Type B pancreatic cell (in vitro differentiated cells): Measurements from ENCODE around the gene ASTN1. TPM values are rescaled to one million over a fixed set of nuclear protein-coding genes. Genes with fewer than 3 reads are reported as not detected.

Source experiments
- DNase-seq: peaks from one replicate; pipeline ENCODE4 v3.0.0; 2021; ENCODE audit warnings: mixed read lengths; ENCODE audit not compliant: unreplicated experiment; ENCODE audit errors: extremely low spot score
- H3K27ac Mint-ChIP-seq: 2 replicates; pipeline ENCODE4 v1.8.0; 2021; ENCODE audit warnings: mild to moderate bottlenecking, mixed read lengths
- H3K27me3 Mint-ChIP-seq: 2 replicates; pipeline ENCODE4 v1.8.0; 2021; ENCODE audit warnings: mixed read lengths
- H3K36me3 Mint-ChIP-seq: 2 replicates; pipeline ENCODE4 v1.8.0; 2021; ENCODE audit warnings: mixed read lengths
- H3K4me1 Mint-ChIP-seq: one replicate; pipeline ENCODE4 v1.8.0; 2021; ENCODE audit warnings: mixed read lengths; ENCODE audit not compliant: unreplicated experiment
- H3K4me3 Mint-ChIP-seq: 2 replicates; pipeline ENCODE4 v1.8.0; 2021; ENCODE audit warnings: mild to moderate bottlenecking, mixed read lengths
- H3K9me3 Mint-ChIP-seq: 2 replicates; pipeline ENCODE4 v1.8.0; 2021; ENCODE audit warnings: mixed read lengths
- total RNA-seq: library from RNA; stranded (reverse); gene quantifications from 2 replicates; pipeline ENCODE4 v1.2.1, GENCODE V29; 2021; ENCODE audit warnings: low replicate concordance
- TF ChIP-seq, protein P1 (sequence below): fragments of 200-600 bp; sonication (generic); conservative IDR thresholded peaks from 2 replicates; pipeline ENCODE4 v1.5.0; 2021; ENCODE audit warnings: antibody characterized with exemption, mild to moderate bottlenecking

ASTN1 gene
- total RNA-seq, 1 donor from 2014 or later = 24.9 TPM

DNA sequence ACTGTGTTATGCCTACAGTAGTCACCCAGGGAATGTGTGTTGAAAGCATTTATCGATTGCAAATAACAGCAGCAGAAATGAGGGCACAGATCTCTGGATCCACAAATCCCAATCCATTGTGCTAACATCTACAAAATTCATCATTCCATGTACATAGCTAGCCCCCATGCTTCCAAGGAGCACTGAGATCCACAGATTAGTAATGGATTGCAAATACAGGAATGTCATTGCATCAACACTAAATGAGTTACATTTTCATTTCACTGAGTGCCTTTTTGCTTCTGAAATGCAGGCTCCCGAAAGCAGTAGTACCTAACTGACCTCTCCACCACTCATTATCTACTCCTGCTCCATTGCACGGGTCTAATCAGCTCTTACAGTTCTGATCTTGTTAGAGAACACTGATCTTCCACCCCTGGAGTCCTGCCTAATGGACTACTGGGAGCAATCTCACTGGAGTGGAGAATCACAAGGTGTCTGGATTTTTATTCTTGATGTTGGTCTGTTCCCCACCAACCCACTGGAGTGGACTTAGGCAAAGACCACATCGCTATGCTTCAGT is 30.5 kb downstream of the ASTN1 start:
- Mint-ChIP-seq H3K36me3 (peaks cover 6% of the 10 kb centered on the region), H3K27me3 (peaks cover 9% of the 10 kb centered on the region), H3K4me3 (no peak overlapping the region), H3K4me1 (no peaks in the 10 kb centered on the region), H3K27ac (no peak overlapping the region), H3K9me3 (no peaks in the 10 kb centered on the region)
- no peak for DNase-seq
- TF ChIP-seq, protein P1, sequence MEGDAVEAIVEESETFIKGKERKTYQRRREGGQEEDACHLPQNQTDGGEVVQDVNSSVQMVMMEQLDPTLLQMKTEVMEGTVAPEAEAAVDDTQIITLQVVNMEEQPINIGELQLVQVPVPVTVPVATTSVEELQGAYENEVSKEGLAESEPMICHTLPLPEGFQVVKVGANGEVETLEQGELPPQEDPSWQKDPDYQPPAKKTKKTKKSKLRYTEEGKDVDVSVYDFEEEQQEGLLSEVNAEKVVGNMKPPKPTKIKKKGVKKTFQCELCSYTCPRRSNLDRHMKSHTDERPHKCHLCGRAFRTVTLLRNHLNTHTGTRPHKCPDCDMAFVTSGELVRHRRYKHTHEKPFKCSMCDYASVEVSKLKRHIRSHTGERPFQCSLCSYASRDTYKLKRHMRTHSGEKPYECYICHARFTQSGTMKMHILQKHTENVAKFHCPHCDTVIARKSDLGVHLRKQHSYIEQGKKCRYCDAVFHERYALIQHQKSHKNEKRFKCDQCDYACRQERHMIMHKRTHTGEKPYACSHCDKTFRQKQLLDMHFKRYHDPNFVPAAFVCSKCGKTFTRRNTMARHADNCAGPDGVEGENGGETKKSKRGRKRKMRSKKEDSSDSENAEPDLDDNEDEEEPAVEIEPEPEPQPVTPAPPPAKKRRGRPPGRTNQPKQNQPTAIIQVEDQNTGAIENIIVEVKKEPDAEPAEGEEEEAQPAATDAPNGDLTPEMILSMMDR = no peak

DNA sequence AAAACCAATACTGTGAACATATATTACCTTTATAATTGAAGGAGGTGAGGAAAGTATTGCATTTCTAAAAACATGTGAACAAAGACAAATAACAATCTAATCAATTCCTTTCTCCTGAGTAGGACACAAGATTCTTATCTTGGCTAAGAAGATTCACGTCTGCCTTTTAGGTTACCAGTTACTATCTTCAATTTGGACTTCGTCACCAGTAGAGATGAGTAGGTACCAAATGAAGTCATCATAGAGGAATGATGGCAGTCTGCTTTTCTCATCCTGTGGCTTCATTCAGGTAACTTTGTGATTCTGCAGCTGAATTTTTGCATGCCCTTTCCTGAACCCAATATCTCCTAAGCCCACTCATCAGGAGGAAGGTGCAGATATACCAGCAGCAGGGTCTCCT is 32.4 kb downstream of the ASTN1 start:
- no peak for DNase-seq

GRCh38 chr1:177131723-177132122 is 32.8 kb downstream of the ASTN1 start:
- Mint-ChIP-seq H3K9me3 (peaks cover 5% of the 10 kb centered on the region), H3K4me3 (no peak overlapping the region), H3K27me3 (peaks cover 9% of the 10 kb centered on the region), H3K4me1 (no peaks in the 10 kb centered on the region), H3K36me3 (peaks cover 8% of the 10 kb centered on the region), H3K27ac (no peak overlapping the region)
- no peak for DNase-seq
- TF ChIP-seq, protein P1 = no peak

More for the DNA sequence above, 32.4 kb downstream of the ASTN1 start:
- Mint-ChIP-seq H3K36me3 (peaks cover 8% of the 10 kb centered on the region), H3K27me3 (peaks cover 9% of the 10 kb centered on the region), H3K9me3 (peaks cover 5% of the 10 kb centered on the region), H3K4me1 (no peaks in the 10 kb centered on the region), H3K27ac (no peak overlapping the region), H3K4me3 (no peak overlapping the region)
- TF ChIP-seq, protein P1 = no peak

DNA sequence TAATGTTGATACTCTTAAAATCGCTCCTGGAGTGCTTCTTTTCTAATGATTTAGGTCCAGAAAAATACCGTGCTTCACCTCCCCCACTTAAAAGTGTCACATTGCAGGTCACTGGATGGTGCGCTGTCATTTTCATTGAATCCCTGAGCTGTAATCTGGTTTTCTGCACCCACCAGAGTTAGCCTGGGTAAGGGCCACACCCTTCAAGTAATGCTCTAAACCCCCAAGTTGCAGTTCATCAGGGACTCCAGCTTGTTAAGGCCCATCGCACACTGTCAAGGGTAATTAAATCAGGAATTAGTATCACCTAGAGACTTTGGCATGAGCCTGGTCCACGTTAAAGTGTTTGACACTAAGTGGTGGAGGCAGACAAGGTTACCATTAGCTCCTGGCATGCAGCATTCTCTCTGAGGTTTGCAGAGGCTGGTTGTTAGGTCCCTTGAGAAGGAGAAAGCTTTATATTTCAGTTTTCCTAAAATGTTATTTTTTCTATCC is 34.0 kb downstream of the ASTN1 start:
- no peaks in the 10 kb centered on the region for H3K4me1 Mint-ChIP-seq
- H3K27ac Mint-ChIP-seq = no peak overlapping the region
- TF ChIP-seq, protein P1 = no peak
- DNase-seq = no peak
- H3K27me3 Mint-ChIP-seq = peaks cover 9% of the 10 kb centered on the region
- H3K4me3 Mint-ChIP-seq = no peak overlapping the region
- H3K36me3 Mint-ChIP-seq = peaks cover 8% of the 10 kb centered on the region
- H3K9me3 Mint-ChIP-seq = peaks cover 5% of the 10 kb centered on the region

- no peak for DNase-seq
- Mint-ChIP-seq H3K4me3 (no peak overlapping the region), H3K9me3 (peaks cover 5% of the 10 kb centered on the region), H3K27ac (no peak overlapping the region), H3K4me1 (no peaks in the 10 kb centered on the region), H3K27me3 (peaks cover 7% of the 10 kb centered on the region), H3K36me3 (peaks cover 4% of the 10 kb centered on the region)
- TF ChIP-seq, protein P1 = no peak
Measured at GRCh38 chr1:177128665-177129281, 35.7 kb downstream of the ASTN1 start.
